ENCODE results near the gene ELAVL4. TPM values are rescaled to one million over a fixed set of nuclear protein-coding genes. Genes with fewer than 3 reads are reported as not detected.

ELAVL4 gene
- total and polyA plus RNA-seq, 2 of the 8 experiments (the other 6 are each of a cell fraction or from before 2014, with no cell fraction given) = 0.21 to 0.89 TPM

DNA sequence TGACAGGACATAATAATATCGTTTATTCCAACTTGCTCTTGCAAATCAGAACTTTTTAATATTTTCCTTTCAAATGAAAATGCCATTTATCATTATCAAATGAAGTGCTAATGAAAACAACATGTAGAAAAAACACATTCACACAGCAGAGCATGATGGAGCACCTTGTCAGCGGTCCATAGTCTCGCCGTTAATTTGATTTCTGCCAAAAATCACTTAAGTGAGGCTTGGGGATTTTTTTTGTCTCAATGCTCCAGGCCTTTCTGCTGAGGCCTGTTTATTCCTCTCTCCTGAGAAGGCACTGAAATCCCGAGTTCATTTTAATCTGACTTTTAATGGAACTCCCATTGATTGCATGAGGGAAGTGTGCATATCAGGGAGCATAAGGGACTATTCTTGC, 122.5 kb downstream of the ELAVL4 start (continued):
- no peak for TF ChIP-seq SIN3A (conservative IDR thresholded peaks at IDR 0.05 in 1 of 2, IDR thresholded peaks at IDR 0.05 in 1 of 2; ENCODE audit: low read depth in 1 of 2, low read length in 2 of 2)
- TF ChIP-seq CTBP2 (IDR thresholded peaks at IDR 0.05; ENCODE audit: borderline replicate concordance, insufficient read depth, insufficient read length, low read length) = no peak
